SK-N-SH (cell line): ENCODE results near the gene CEP170B. TPM values are rescaled to one million over a fixed set of nuclear protein-coding genes. Genes with fewer than 3 reads are reported as not detected.

Source experiments
- CTCF ChIA-PET: fragments of 300-600, 350-600 bp; formaldehyde crosslinking; extraction: SDS; loops from one replicate; lab custom pipeline; 2021; lab: Yijun Ruan, JAX
- POLR2A ChIA-PET: fragments of 350-600 bp; sonication (Branson Sonifier 250); formaldehyde crosslinking; extraction: SDS; loops from one replicate; lab custom pipeline; 2020; ENCODE audit warnings: antibody characterized with exemption, inconsistent platforms; lab: Yijun Ruan, JAX
- DNase-seq: peaks from one replicate; pipeline ENCODE4 v3.0.0; 2012
- H2AFZ ChIP-seq: fragments of 200-600 bp; sonication (generic); 2 replicates; pipeline ENCODE4 v1.8.1; 2016; ENCODE audit warnings: antibody characterized with exemption, mild to moderate bottlenecking, low read depth
- H3F3A ChIP-seq: fragments of 200-600 bp; sonication (generic); replicated peaks from 2 replicates; pipeline ENCODE3; 2016; ENCODE audit warnings: antibody characterized with exemption, mild to moderate bottlenecking; ENCODE audit not compliant: insufficient read depth
- H3K27ac ChIP-seq, 2 experiments: fragments of 200-500 bp in 1 of 2; fragments of 200-600 bp in 1 of 2; sonication (Bioruptor generic) in 1 of 2; sonication (generic), shearing (Covaris generic) in 1 of 2; 2 replicates each; pipeline versions ENCODE4 v1.5.1 to v1.6.1; 2014 to 2016; ENCODE audit warnings: low read depth in 2 of 2, inconsistent platforms in 1 of 2, low read length in 1 of 2, mild to moderate bottlenecking in 1 of 2, mixed read lengths in 1 of 2
- H3K27me3 ChIP-seq: fragments of 200-600 bp; sonication (generic), shearing (Covaris generic); 2 replicates; pipeline ENCODE4 v1.6.1; 2016; ENCODE audit warnings: mixed run types; ENCODE audit not compliant: insufficient read depth
- H3K36me3 ChIP-seq, 2 experiments: fragments of 200-500 bp in 1 of 2; fragments of 200-600 bp in 1 of 2; sonication (Bioruptor generic) in 1 of 2; sonication (generic) in 1 of 2; replicated peaks in 1 of 2; 2 replicates each; pipeline versions ENCODE3 to v1.5.1; 2014 to 2016; ENCODE audit warnings: low read length in 1 of 2, mild to moderate bottlenecking in 1 of 2; ENCODE audit not compliant: insufficient read depth in 2 of 2, control insufficient read depth in 1 of 2
- H3K4me1 ChIP-seq, 2 experiments: fragments of 200-500 bp in 1 of 2; fragments of 200-600 bp in 1 of 2; sonication (Bioruptor generic) in 1 of 2; sonication (generic), shearing (Covaris generic) in 1 of 2; 2 replicates each; pipeline versions ENCODE4 v1.5.1 to v1.6.1; 2014 to 2016; ENCODE audit warnings: low read depth in 1 of 2, low read length in 1 of 2, mixed run types in 1 of 2; ENCODE audit not compliant: insufficient read depth in 2 of 2, control insufficient read depth in 1 of 2
- H3K4me2 ChIP-seq: fragments of 200-600 bp; sonication (generic), shearing (Covaris generic); 2 replicates; pipeline ENCODE4 v1.6.1; 2017; ENCODE audit warnings: mixed run types
- H3K4me3 ChIP-seq, 2 experiments: fragments of 200-500 bp in 1 of 2; fragments of 200-600 bp in 1 of 2; sonication (Bioruptor generic) in 1 of 2; sonication (generic), shearing (Covaris generic) in 1 of 2; 2 replicates each; pipeline versions ENCODE4 v1.5.1 to v1.8.1; 2014 to 2016; ENCODE audit warnings: low read depth in 2 of 2, inconsistent platforms in 1 of 2, low read length in 1 of 2, mild to moderate bottlenecking in 1 of 2, mixed read lengths in 1 of 2, moderate library complexity in 1 of 2
- H3K79me2 ChIP-seq: fragments of 200-600 bp; sonication (generic); 2 replicates; pipeline ENCODE4 v1.8.1; 2017; ENCODE audit warnings: mild to moderate bottlenecking; ENCODE audit not compliant: insufficient read depth
- H3K9ac ChIP-seq: fragments of 200-600 bp; sonication (generic); 2 replicates; pipeline ENCODE4 v1.6.1; 2017; ENCODE audit warnings: mixed run types
- H3K9me2 ChIP-seq: fragments of 200-600 bp; sonication (generic); 2 replicates; pipeline ENCODE4 v1.6.1; 2017; ENCODE audit warnings: mixed run types
- H3K9me3 ChIP-seq: fragments of 200-600 bp; sonication (generic); 2 replicates; pipeline ENCODE4 v1.6.1; 2017; ENCODE audit warnings: mixed run types, mild to moderate bottlenecking, moderate library complexity
- H4K20me1 ChIP-seq: fragments of 200-600 bp; sonication (generic); 2 replicates; pipeline ENCODE4 v1.6.1; 2017; ENCODE audit warnings: mild to moderate bottlenecking, mixed run types; ENCODE audit not compliant: insufficient read depth
- CHD2 ChIP-seq: fragments of 150-350 bp; IDR thresholded peaks from 2 replicates; pipeline ENCODE4 v1.6.1; 2018; ENCODE audit warnings: low read length; ENCODE audit not compliant: partially characterized antibody
- EP300 ChIP-seq, 2 experiments: IDR thresholded peaks; 2 replicates each; pipeline versions ENCODE4 v1.4.0 to v1.6.1; 2012; ENCODE audit warnings: borderline replicate concordance in 1 of 2, low read depth in 1 of 2, low read length in 1 of 2
- EZH2phosphoT487 ChIP-seq: fragments of 200-600 bp; sonication (generic); IDR thresholded peaks from 2 replicates; pipeline ENCODE4 v1.6.1; 2017; ENCODE audit warnings: low read depth, mixed run types, mild to moderate bottlenecking, antibody characterized with exemption, moderate library complexity, borderline replicate concordance
- FOXM1 ChIP-seq: IDR thresholded peaks from 2 replicates; pipeline ENCODE4 v1.4.0; 2012; ENCODE audit warnings: low read depth, mild to moderate bottlenecking
- MAX ChIP-seq: IDR thresholded peaks from 2 replicates; pipeline ENCODE4 v1.4.0; 2012; ENCODE audit warnings: low read depth
- MEF2A ChIP-seq: IDR thresholded peaks from 2 replicates; pipeline ENCODE4 v1.4.0; 2012; ENCODE audit warnings: low read depth, borderline replicate concordance
- MXI1 ChIP-seq: IDR thresholded peaks from 2 replicates; pipeline ENCODE4 v1.6.1; 2012; ENCODE audit warnings: mild to moderate bottlenecking, low read depth, low read length, improper control_type of control experiment
- NFIC ChIP-seq: IDR thresholded peaks from 2 replicates; pipeline ENCODE4 v1.4.0; 2012; ENCODE audit warnings: borderline replicate concordance
- NRF1 ChIP-seq: IDR thresholded peaks from 2 replicates; pipeline ENCODE4 v1.6.1; 2012; ENCODE audit warnings: low read depth, mild to moderate bottlenecking, low read length
- POLR2AphosphoS5 ChIP-seq: IDR thresholded peaks from 2 replicates; pipeline ENCODE4 v1.6.1; 2012; ENCODE audit warnings: low read depth, low read length
- RAD21 ChIP-seq: IDR thresholded peaks from 2 replicates; pipeline ENCODE4 v1.6.1; 2012; ENCODE audit warnings: mild to moderate bottlenecking, low read length
- REST ChIP-seq: IDR thresholded peaks from 2 replicates; pipeline ENCODE4 v1.6.1; 2012; ENCODE audit warnings: mild to moderate bottlenecking, low read depth, low read length, moderate library complexity
- TAF1 ChIP-seq: IDR thresholded peaks from 2 replicates; pipeline ENCODE4 v1.6.1; 2012; ENCODE audit warnings: low read depth, mild to moderate bottlenecking, low read length, moderate library complexity, borderline replicate concordance
- TEAD4 ChIP-seq: IDR thresholded peaks from 2 replicates; pipeline ENCODE4 v1.4.0; 2012; ENCODE audit warnings: mild to moderate bottlenecking, borderline replicate concordance; ENCODE audit not compliant: insufficient read depth
- YY1 ChIP-seq: IDR thresholded peaks from 2 replicates; pipeline ENCODE4 v1.4.0; 2012; ENCODE audit warnings: low read depth, mild to moderate bottlenecking
- WGBS: methylation state at CpG from one replicate; pipeline ENCODE4 v1.1.6; 2017; ENCODE audit warnings: low lambda C conversion rate; 5-methylcytosine and 5-hydroxymethylcytosine counted together
- polyA plus RNA-seq, 3 experiments: library from polyadenylated mRNA; depleted of rRNA; stranded (reverse); fragments of >200 nt; gene quantifications; 2 replicates each; pipeline ENCODE4 v1.2.3, GENCODE V29; 2012

The CEP170B gene
- polyA plus RNA-seq, 1 of the 3 experiments (the other 2 are of a cell fraction): 11.0 TPM

- Histone ChIP-seq H3K9ac (no peak overlapping the region), H3F3A (no peaks in the 10 kb centered on the region), H3K27ac (no peak overlapping the region), H3K4me1 (no peaks in the 10 kb centered on the region; a peak in 1 of 4 replicates), H3K36me3 (no peaks in the 10 kb centered on the region), H3K79me2 (no peaks in the 10 kb centered on the region), H2AFZ (no peak overlapping the region), H3K27me3 (peaks cover 42% of the 10 kb centered on the region), H3K4me2 (no peak overlapping the region), H3K9me3 (no peaks in the 10 kb centered on the region), H4K20me1 (no peaks in the 10 kb centered on the region), H3K4me3 (no peak overlapping the region), H3K9me2 (no peaks in the 10 kb centered on the region)
- 6% methylated on average over 2 of the region's 3 CpGs for WGBS
- ChIA-PET CTCF (interaction anchor here (0.7 to 1.6 kb wide), 4 partner anchors 17 to 199 kb away, joined by 3 to 9 read pairs (median 3); no protein-coding TSS in a partner anchor), POLR2A (no interaction called here)
- TF ChIP-seq POLR2AphosphoS5 (no peak), NRF1 (no peak), FOXM1 (no peak), TAF1 (no peak)
- no peak for DNase-seq
These were observed 19.1 kb upstream of the CEP170B start for GRCh38 chr14:104845834-104846441.

- H3K9ac ChIP-seq: no peak overlapping the region
- TF ChIP-seq RAD21: no peak
- no peak for TF ChIP-seq NFIC
- no peak for TF ChIP-seq MEF2A
- H3K4me3 ChIP-seq: no peak overlapping the region
- H3K27me3 ChIP-seq: peaks cover 35% of the 10 kb centered on the region; the same call in 1 of the 2 replicates
- H3K36me3 ChIP-seq: no peaks in the 10 kb centered on the region
- H3K27ac ChIP-seq: no peak overlapping the region
- 16% methylated on average over 8 of the region's 8 CpGs for WGBS
- no peaks in the 10 kb centered on the region for H3K4me1 ChIP-seq
- ChIA-PET POLR2A (no interaction called here), CTCF (interaction anchor here (0.8 to 1.0 kb wide), 3 partner anchors 12 to 25 kb away, joined by 3 to 5 read pairs (median 3); no protein-coding TSS in a partner anchor)
- no peaks in the 10 kb centered on the region for H3K9me2 ChIP-seq
- H4K20me1 ChIP-seq: no peaks in the 10 kb centered on the region
- DNase-seq: peak; percentile 17
- no peaks in the 10 kb centered on the region for H3K79me2 ChIP-seq
- no peaks in the 10 kb centered on the region for H3K9me3 ChIP-seq
- no peak overlapping the region for H2AFZ ChIP-seq
- H3K4me2 ChIP-seq: no peak overlapping the region
- H3F3A ChIP-seq: no peaks in the 10 kb centered on the region
These were observed 12.8 kb upstream of the CEP170B start for GRCh38 chr14:104852280-104852663.

GRCh38 chr14:104855532-104856090, 9.5 kb upstream of the CEP170B start:
- 75% methylated on average over 9 of the region's 12 CpGs for WGBS
- Histone ChIP-seq H3K9me2 (no peaks in the 10 kb centered on the region), H2AFZ (no peak overlapping the region), H3K4me1 (no peaks in the 10 kb centered on the region), H4K20me1 (no peaks in the 10 kb centered on the region), H3K27me3 (peaks cover 25% of the 10 kb centered on the region; the same call in 1 of the 2 replicates), H3K9ac (no peak overlapping the region), H3F3A (no peaks in the 10 kb centered on the region), H3K27ac (no peak overlapping the region), H3K9me3 (no peaks in the 10 kb centered on the region), H3K4me3 (no peak overlapping the region), H3K79me2 (no peaks in the 10 kb centered on the region), H3K4me2 (no peak overlapping the region), H3K36me3 (no peaks in the 10 kb centered on the region)
- POLR2A ChIA-PET: no interaction called here
- peak; percentile 26 for DNase-seq
- CTCF ChIA-PET: interaction anchor here (0.9 to 1.7 kb wide), 2 partner anchors 14 to 89 kb away, joined by 3 to 4 read pairs; no protein-coding TSS in a partner anchor
- TF ChIP-seq MEF2A: no peak
- TF ChIP-seq EZH2phosphoT487: no peak
- TF ChIP-seq REST: no peak
- no peak for TF ChIP-seq TEAD4
- TF ChIP-seq EP300 (IDR thresholded peaks at IDR 0.05; ENCODE audit: borderline replicate concordance in 1 of 2, low read depth in 1 of 2, low read length in 1 of 2): no peak
- no peak for TF ChIP-seq MXI1
- no peak for TF ChIP-seq YY1
- no peak for TF ChIP-seq NRF1
- no peak for TF ChIP-seq RAD21
- no peak for TF ChIP-seq CHD2
- TF ChIP-seq MAX: no peak
- TF ChIP-seq POLR2AphosphoS5: no peak
